Hippocampal formation (tissue), 2 donors: ENCODE results near the gene TREM1.
"Not testable (repeated sequence)": the region's sequence is repeated elsewhere in the genome, so short reads cannot be mapped to it uniquely, and the experiment has no call there.

ENCODE experiments used
- DNase-seq, 2 donors: peaks; one replicate each; lab custom pipeline; 2025; lab: John Stamatoyannopoulos, UW

The TREM1 gene

DNA sequence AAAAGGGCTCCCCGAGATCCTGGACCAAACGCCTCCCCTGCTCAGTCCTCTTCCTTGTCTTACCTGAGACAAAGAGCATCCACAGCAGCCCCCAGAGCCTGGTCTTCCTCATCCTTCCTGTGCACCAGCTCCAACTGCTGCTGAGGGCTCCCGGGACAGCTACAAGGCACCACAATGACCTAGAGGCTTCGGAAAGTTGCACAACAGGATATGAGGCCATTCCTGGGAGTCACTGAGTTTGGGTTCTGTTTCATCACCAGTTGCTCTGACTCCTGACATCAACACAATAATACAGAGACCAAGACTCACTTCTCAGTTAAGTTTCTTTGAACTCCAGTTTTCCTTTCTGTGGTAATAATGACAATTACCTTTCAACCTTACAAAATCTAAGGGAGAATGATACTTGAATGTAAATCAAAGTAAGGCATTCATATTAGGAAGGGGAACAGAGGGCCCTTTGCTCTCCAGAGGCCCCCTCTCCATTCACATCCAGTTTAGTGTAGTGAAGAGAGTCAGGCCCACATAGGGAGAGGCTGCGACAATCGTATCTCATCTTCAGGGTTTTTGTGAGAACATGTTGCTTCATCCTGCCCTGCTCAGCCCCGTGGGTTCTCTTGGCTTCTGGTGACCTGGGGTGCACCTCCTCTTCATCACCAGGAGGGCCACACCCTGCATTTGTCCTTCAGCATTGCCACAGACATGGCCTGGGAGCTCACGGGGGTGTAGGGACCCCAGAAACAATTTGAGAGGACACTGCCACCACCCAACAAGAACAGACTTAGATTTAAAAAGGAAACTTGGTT is at the start of gene TREM1:
Gene TREM1, minus strand, starts transcription at position 139 of the 803 bp plus-strand sequence. Its CDS starts 27 bp downstream, at position 112.
- no peak for DNase-seq

DNA sequence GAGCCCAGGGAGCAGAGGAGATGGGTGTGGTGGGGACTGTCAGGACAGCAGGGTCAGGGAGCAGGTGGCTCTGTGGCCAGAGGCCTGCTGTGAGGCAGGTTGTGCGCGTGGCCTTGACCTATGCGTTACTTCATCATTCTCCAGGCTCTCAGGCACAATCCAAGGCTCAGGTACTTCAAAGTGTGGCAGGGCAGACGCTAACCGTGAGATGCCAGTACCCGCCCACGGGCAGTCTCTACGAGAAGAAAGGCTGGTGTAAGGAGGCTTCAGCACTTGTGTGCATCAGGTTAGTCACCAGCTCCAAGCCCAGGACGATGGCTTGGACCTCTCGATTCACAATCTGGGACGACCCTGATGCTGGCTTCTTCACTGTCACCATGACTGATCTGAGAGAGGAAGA is 49.5 kb upstream of the TREM1 start:
- DNase-seq, result no peak

DNA sequence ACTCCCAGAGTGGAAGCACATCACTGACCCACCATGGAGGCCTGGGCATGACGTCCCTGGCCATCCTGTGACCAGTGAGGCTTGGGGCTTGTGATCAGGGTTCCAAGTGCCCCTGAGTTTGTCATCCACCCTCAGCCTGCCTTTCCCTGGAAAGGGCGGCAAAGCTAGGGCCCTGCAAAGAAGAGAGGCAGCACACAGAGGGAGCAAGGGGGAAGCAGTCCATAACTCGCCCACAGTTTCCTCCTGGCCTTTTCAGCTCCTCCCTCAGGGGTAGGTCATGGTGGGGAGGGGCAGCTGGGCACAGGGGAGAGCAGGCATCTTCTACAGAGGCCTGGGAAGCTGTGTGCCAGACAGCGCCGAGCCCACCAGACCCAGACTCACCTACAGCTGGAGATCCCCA is 48.8 kb upstream of the TREM1 start, which contains the start of gene NCR2:
Gene NCR2, plus strand, starts transcription at position 313 of the 400 bp plus-strand sequence. CDS start 269 bp downstream, outside the sequence.
- no peak for DNase-seq

DNA sequence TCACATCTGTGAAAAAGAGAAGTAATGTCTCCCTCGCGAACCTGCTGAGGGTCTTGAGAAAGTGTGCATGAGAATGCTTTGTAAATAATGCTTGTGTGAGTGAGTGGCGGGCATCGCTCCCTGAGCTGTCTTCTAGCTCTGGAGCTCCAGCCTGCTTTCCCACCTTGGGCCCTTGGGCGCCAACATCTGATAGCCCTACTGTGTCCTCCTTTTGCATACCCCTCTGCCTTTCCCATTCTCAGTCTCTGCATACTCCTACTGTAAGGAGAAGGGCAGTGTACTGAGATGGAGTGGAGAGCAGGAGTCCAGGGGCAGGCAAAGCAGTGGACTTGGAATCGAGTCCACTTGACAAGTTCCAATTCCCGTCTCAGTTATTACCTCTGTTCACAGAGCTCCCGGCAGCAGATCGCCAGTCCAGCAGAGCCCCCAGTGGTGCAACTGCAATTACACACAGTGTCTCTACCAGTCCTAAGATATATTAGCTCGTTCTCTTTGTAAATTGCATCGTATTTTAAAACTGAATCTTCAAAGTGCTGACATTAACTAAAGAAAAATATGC is 48.1 kb upstream of the TREM1 start:
- DNase-seq, result no peak

DNA sequence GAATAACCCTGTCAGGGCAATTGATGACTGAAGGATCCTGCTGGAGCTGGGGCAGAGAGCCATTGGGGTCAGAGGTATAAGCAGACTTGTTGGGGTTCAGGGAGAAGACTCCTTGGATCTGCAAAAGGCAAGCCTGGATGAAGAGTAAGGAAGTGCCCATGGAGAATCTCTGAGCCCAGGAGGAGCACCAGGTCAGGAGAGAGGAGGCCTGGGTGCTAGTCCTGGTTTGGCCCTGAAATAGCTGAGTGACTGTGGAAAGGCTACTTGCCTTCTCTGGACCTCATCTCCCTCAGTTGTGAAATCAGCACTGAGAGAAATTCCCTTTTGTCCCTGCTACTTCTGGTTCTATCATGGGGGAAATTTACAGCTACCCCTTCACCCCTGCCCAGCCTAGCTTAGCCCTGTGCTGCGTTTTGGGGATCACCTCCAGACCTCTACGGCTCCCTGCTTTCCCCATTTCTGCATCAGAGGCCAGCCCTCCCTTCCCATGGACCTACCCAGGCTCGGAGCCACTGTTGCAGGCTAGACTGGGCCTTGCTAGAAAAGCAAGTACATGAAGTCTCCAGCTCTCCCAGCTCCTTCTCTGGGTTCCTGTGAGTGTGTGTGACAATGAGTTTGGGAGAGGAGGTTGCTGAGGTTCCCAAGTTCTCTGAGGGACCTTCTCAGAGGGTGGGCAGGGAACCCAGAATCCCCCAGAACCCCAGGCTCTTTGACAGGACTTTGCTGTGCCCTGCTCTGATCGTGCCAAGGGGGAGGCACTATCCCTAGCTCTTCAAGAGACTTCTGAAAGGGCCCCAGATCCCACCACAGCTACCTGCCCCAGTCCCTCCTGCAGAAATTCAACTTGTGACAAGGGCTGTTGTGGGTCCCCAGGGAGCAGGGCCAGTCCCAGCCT is 46.6 kb upstream of the TREM1 start:
- no peak for DNase-seq

DNA sequence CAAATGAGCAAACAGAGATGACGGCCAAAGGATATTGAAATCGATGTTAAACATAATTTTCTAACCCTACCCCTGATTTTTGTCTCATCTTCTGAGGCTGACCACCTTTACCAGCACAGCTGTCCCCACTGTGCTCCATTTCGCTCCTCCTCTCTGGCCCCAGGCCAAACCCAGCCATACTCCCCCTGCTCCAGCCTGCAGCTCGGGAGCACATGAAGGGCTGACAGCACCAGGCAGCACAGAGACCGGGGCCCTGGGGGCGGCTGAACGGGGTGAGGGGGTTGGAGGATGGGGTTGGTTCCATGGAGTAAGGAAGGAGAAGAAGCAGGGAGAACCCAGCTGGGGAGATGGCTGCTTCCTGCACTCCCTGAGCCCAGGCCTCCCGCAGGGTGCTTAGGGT is 45.8 kb upstream of the TREM1 start:
- DNase-seq, result no peak

DNA sequence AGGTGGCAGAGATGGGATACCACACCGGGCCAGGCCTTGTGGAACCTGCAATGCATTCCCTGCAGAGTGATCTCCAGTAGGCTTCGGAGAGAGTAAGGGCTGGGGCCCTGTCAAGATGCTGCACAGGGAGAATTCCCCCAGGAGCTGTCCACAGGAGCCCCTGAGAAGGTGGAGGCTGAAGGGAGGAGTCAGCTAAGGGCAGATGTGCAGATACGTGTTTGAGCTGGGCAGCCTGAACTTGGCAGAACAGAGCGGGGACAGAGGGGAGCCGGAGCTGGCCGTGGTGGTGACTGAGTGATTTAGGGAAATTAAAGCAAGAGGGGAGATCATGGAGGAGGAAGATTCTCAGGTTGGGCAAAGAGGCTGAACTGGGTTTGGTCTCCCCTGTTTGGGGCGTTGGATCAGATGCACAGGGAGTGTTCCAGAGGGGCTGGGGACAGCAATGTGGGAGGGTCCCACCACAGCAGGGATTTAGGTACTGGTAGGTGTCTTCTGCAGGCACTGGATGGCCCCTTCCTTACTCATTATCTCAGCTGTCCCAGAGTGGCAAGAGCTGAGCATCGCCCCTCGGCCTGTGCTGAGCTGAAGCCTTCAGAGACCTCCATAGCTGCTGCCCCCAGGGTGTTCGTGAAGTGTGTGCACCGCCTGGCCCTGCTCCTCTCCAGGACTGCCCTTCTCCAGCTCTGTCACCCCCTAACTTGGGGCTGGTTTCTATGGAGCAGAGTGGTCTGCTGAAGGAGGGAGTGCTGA is 45.1 kb upstream of the TREM1 start:
- DNase-seq, result no peak

DNA sequence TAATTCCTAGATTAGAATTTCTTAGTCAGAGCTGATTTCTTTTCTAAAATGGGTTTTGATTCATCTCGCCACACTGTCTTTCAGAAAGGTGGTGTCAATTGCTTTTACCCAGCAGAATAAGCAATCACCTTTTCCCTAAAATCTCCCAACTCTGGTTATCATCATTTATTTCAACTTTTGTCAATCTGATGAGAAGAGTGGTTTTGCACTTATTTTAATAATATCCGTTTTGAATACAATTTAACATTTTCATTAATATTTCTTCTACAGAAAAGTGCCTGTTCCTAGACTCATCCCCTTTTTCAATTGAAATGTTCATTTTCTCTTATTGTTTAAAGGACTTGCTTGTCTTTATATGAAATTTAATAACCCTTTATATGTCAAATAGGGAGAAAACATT is 40.7 kb upstream of the TREM1 start:
- DNase-seq, result no peak

DNA sequence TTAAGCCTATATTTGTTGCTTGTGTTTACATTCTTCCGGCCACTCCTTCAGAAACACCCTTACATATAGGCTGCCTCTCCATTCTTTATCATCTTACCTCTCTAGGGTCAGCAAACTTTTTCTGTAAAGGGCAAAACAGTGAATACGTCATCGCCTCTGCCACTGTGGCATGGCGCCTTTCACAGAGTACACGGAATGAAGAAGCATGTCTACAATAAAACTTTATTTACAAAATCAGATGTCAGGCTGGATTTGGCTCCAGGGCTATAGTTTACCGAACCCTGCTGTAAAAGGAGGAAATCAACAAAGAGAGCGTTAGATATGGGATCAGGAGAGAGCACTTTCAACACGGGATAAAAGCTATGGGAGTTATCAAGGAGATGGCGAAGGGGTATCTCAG is 39.6 kb upstream of the TREM1 start:
- no peak for DNase-seq

DNA sequence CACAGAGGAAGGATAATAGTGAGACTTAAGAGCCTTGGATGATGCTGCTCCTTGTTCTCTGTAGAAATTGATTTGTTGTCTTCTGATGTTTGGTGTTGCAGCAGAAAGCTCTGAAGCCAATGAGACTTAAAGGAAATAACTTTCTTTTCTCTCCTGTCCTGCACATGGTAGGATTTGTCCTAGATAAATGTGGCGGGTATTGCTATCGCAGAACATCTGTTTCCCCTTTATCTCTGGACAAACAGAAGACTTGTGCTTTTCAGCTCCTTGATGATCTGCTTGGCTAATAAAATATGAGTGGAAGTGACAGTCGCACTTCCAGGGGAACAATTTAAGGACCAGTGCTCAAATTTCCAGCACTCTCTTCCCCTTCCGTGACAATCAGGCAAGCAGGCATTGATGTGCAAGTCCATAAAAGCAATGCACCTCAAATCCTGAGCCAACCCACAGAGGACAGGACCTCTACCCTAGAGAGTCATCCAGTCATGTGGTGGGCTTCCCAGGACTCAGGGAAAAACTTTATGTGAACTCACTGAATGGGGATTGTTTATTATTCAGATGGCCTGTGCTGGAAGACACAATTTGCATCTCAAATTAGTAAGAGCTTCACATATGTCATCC is 39.1 kb upstream of the TREM1 start:
- DNase-seq, result no peak

DNA sequence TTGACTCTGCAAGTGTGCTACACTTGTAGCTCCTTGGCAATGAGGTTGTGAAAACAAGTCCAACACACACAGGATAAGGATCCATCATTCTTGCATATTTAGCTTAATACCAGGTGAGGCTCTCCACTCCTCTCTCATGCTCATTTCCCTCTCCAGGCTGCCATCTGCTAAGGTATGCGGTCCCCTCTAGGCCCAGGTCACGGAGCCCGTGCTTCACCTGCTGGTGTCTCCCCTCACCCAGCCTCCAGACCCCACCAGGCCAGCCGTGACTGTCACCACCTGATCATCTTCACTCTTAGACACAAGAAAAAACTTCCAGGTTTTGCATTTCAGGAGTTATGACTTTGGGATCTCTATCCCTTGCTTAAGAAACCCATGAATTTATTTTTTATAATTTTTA is 34.7 kb upstream of the TREM1 start:
- no peak for DNase-seq

DNA sequence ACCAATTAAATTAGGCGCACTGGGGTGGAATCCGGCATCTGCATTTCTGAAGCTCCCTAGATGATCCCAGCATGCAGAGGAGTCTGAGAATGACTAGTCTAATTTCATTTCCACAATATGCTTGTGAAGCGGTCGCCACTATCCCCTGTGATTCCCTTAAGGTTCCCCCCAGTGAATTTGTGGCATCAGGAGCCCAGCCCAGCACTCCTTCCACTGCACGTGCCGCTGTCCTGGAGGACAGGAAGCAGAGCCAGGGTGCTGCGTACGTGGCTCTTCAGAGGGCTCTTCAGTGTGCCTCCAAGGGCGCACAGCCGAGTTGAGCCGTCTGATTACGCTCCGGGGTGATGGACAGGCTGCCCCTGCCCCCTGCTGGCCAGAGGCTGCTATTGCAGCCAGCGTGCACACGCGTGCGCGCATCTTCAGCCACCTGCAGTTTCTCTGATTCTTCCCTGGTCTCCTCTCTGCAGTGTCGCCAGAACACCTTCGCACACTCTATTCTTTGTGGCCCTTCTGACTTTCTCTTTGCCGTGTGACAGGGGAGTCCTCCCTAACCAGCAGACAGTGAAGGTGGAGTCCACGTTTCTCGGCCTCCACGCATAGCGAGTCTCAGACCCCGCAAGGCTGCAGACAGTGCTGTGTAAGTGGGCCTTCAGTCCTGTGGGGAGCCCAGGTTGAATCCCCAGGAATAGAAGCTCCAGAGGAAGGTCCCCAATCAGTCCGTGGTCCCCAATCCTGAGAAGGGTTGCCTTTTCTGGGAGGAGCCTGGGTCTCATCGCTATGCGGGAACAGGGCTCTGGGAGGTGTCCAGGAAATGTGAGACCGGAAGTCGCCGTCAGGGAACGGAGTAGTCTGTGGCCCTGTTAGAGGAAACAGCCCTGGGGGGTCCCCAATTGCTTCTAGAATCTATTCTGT is 32.4 kb upstream of the TREM1 start:
- peak; percentile 27 to 58 for DNase-seq

DNA sequence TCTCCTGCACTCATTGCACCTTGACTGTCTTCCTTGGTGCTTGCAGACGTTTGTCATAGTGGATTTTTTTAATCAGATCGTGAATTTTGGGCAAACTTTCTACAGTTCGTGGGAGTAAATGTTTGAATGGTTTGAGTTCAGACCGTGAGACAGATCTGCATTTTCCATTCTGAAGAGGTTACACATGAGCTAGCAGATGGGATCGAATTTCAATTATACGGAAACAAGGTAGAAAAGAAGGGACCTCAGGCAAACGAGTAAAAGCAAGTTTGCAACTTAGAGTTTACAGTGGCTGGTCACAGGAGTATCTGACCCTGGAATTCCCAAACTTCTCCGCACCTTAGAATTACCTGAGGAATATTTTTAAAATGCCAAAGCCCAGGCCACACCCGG is 31.8 kb upstream of the TREM1 start:
- no peak for DNase-seq

DNA sequence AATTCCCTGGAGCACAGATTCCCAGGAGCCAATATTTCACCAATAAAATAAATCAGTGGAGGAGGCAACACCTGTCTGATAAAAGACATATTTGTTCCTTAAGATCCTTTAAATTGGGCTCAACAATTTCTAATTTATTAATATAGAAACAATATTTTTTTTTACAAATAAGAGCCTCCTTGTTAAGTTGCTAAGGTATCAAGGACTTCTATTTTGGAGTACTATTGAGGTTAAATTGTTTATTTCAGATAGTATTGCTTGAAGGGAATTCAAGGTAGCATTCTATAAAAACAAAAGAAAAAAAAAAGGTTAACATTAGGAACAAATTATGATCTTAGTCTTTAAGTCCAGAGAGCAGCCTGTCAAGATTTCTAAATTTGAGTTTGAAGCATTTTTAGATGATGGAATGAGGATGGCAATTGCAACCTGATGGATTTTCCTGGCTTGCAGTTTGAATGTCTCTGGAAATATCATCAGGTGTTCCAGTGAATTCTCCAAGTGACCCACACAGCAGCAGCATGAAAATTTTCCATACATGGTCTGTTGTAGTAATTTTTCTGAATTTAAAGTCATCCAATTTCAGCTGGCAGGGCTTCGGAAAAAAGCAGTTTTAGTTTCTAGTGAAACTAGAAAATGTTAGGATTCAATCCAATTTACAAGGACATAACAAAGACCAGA is 29.6 kb upstream of the TREM1 start:
- no peak for DNase-seq

DNA sequence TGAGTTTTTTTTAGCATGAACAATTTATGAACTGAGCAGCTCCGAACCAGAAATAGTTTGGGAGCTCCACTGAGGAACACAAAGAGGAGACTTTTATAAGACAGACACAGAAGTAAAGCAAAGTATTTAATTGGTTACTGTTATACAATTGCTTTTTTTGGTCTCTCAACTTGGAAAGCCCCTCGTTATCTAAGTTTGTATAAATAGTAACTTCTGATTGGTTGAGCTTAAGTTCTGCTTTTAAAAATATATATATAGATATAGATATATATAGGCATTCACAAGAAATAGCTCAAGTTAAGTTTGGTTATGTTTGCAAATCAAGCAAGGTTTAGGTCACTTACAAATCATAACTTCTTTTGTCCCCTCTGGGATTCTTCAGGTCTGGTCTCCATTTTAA is 28.7 kb upstream of the TREM1 start:
- no peak for DNase-seq

DNA sequence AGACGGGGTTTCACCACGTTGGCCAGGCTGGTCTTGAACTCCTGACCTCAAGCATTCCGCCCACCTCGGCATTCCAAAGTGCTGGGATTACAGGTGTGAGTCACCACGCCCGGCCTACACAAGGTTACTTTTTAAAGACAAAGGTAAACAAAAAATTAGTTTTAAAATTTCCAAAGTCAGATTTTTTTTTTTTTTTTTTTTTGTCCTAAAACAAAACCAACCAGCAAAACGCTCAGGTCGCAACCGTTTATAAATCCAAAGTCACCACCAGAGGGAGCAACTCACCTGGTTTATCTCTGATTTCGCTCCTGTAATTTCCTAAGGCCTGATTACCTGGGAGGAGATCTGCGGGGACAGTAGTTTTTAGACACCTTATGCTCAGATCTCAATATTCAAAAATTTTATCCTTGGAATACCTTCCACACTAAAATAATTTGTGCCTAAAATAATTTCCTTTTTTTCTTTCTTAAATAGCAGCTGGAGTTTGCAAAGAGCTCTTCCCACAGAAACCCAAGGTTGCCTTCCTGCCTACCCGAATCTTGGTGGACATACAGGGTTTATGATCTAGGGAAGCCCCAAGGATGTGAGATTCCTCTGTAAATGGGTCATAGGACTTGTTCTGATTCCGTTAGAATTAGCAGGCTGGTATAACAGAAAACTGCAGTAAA is 19.8 kb upstream of the TREM1 start:
- DNase-seq, result peak in 1 of 2 donors; percentile 3

DNA sequence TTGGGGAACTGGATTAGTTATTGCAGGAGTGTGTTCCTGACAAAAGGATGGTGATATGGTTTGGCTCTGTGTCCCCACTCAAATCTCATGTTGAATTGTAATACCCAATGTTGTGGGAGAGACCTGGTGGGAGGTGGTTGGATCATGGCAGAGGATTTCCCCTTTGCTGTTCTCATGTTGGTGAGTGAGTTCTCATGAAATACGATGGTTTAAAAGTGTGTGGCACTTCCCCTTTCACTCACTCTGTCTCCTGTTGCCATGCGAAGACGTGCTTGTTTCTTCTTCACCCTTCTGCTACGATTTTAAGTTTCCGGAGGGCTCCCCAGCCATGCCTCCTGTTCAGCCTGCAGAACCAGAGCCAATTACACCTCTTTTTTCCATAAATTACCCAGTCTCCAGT is 16.2 kb upstream of the TREM1 start:
- DNase-seq, result no peak

DNA sequence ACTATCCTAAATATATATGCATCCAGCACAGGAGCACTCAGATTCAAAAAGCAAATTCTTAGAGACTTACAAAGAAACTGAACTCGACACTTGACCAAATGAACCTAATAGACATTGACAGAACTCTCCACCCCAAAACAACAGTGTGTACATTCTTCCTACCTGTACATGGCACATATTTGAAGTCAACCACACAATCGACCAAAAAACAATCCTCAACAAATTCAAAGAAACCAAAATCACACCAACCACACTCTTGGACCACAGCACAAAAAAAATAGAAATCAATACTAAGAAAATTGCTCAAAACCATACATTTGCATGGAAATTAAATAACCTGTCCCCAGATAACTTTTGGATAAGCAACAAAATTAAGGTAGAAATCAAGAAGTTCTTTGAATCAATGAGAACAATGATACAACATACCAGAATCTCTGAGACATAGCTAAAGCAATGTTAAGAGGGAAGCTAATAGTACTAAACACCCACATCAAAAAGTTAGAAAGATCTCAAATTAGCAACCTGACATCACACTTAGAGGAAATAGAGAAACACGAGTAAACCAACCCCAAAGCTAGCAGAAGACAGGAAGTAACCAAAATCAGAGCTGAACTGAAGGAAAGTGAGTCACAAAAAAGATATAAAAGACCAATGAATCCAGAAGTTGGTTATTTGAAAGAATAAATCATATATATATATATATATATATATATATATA is 12.5 kb upstream of the TREM1 start:
- DNase-seq, result no peak

DNA sequence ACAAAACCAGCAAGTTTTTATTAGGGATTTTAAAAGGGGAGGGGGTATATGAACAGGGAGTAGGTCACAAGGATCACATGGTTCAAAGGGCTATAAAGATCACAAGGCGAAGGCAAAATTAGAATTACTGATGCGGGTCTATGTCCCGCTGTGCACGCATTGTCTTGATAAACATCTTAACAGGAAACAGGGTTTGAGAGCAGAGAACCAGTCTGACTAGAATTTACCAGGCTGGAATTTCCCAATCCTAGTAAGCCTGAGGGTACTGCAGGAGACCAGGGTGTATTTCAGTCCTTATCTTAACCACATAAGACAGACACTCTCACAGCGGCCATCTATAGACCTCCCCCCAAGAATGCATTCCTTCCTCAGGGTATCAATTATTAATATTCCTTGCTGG is 10.8 kb upstream of the TREM1 start:
- DNase-seq, result not testable (repeated sequence)
